Measurements from ENCODE around the gene STAT3.

DNA sequence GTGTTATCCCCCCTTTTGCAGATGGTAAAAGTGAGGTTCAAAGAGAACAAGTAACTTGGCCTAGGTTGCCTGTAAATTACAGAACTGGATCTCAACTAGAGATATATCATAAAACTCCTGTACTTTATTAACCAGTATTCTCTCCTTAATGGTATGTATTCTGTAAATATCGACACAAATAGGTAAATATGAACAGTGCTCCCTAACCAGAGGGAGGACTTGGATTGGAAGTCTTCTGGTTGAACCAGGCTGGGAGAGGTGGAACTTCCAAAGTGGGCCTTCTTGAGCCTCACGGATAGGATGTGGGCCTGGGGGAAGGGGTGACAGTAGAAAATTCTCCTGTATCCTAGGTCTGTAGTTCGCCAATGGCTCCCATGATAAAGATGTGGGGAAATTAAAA, 92.2 kb downstream of the STAT3 start:
- TF ChIP-seq, protein P1, sequence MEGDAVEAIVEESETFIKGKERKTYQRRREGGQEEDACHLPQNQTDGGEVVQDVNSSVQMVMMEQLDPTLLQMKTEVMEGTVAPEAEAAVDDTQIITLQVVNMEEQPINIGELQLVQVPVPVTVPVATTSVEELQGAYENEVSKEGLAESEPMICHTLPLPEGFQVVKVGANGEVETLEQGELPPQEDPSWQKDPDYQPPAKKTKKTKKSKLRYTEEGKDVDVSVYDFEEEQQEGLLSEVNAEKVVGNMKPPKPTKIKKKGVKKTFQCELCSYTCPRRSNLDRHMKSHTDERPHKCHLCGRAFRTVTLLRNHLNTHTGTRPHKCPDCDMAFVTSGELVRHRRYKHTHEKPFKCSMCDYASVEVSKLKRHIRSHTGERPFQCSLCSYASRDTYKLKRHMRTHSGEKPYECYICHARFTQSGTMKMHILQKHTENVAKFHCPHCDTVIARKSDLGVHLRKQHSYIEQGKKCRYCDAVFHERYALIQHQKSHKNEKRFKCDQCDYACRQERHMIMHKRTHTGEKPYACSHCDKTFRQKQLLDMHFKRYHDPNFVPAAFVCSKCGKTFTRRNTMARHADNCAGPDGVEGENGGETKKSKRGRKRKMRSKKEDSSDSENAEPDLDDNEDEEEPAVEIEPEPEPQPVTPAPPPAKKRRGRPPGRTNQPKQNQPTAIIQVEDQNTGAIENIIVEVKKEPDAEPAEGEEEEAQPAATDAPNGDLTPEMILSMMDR (IDR thresholded peaks at IDR 0.05; ENCODE audit: insufficient read depth, low read length, poor library complexity, severe bottlenecking) = no peak
- TF ChIP-seq EZH2phosphoT487 (conservative IDR thresholded peaks at IDR 0.05; ENCODE audit: low read length) = no peak

All from SU-DHL-6 (cell line).